Stimulated activated naive CD4-positive, alpha-beta T cell (primary cell): Measurements from ENCODE around the gene IL27RA.

Experiments used
- DNase-seq, 6 experiments: peaks; one replicate each; lab custom pipeline; 2025; lab: John Stamatoyannopoulos, UW

IL27RA gene

DNA sequence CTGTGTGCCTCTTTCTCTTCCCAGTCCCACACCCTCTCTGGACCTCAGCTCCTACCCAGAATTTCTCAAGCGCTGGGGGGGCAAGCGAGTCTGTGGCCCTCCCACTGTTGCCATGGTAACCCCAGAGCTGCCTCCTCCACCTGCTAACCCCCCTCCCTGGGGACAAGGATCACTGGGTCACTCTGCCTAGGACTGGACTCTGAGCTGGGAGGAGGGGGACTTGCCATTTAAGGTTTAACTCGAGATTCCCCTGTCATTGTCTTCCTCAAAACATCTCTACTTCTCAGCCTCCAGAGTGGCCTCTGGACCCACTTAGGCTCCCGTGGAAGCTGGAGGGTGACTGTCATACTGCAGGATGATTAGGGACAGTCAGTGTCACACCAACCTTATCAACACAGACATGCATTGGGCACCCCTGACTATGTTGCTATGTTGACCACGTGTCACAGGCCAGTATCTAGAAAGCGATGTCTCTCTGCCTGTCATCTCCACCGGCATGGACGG is 28.1 kb downstream of the IL27RA start:
- DNase-seq, result no peak

DNA sequence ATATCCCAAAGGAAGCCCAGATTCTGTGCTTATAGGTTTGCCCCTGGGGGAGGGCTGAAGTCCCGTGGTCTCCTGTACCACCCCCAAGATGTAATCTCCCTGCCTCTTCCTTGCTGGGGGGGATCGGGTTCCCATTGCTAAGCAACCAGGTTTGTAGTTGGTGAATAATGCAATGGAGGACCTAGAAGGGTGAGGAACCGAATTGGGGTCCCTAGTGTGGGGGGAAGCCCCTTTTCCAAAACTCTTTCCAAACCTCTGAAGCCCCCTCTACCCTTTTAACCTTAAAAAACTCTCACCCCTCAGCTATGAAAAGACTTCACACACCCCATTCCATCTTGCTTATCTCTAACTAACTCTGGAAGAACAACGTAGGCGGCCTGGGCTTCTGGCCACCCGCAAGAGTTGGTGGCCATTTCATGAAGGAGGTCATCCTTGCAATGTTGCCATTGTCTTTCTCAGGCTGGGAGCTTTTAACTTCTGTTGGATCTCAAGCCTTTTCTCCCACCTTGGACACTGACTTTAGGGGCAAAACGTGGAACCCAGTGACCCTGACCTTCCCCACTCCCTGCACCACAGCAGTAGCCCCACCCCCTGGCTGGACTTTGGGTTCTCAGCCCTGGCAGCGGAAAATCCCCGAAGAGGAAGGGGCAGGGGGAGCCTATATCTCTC is 29.7 kb downstream of the IL27RA start:
- no peak for DNase-seq

DNA sequence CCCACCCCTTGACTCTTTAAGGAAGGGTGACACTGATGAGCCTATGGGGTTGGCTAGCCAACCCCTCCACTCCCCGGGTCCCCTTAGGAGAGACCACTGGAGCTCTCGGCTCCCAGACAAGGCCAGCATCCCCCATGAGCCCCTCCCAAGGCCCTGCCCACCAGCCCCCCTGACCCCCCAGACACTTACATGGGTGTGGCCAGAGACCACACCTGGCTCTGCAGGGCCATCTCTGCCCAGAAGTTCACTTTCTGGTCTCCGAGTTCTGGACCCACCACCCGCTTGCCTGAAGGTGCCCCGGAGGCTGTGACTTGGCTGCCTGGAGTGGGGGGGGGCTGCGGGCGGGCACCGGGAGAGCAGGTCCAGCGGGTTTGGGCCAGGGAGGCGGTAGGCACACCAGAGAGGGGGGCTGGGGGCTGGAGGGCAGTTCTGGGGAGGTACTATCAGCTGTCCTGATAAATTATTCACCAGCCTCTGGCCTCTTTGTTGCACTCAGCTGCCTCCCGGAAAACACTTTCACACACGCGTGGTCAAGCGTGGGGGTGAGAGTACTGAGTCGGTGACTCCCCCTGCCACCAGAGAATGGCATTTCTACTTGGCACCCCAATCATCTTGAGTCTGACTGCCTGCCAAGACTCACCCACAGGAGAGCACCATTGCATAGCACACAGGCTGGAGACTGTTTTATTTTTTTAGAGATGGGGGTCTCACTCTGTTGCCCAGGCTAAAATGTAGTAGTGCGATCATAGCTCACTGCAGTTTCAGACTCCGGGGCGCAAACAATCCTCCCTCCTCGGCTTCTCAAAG is 30.4 kb downstream of the IL27RA start, which contains the start of gene PALM3:
Gene PALM3 (minus strand): TSS at position 326 of the 807 bp plus-strand sequence. CDS start 96 bp downstream, at position 230.
- DNase-seq, result no peak

DNA sequence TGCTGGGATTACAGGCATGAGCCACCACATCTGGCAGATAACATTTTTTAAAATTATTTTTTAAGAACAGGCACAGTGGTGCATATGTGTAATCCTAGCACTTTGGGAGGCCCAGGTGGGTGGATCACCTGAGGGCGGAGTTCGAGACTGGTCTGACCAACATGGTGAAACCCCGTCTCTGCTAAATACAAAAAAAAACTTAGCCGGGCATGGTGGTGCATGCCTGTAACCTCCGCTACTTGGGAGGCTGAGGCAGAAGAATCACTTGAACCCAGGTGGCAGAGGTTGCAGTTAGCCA is 30.9 kb downstream of the IL27RA start:
- DNase-seq, result no peak

DNA sequence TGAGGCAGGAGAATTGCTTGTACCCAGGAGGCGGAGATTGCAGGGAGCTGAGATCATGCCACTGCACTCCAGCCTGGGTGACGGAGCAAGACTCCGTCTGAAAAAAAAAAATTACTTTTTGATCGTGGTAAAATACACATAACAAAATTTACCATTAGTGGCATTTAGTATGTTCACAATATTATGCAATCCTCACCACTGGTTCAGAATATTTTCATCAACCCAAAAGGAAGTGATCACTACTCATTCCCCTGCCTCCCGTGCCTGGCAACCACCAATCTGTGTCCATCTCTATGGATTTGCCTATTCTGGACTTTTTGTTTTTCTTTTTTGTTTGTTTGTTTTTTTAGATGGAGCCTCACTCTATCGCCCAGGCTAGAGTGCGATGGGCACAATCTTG is 31.5 kb downstream of the IL27RA start:
- DNase-seq, result no peak

DNA sequence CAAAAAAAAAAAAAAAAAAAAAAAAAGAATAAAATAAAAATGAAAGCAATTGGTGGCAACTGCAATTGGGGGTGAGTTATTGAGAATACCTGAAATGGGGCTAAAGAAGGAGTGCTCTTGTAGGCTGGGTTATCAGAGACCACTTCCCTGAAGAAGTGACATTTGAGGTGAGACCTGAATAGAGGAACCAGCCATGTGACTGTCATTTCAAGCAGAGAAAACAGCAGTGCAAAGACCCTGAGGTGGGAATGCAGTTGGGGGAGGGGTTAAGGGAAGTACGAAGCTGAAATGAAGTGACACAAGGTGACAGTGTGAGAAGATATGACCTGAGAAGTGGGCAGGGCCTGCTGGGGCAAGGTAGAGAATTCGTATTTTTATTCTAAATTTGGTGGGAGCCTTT is 34.6 kb downstream of the IL27RA start:
- no peak for DNase-seq

DNA sequence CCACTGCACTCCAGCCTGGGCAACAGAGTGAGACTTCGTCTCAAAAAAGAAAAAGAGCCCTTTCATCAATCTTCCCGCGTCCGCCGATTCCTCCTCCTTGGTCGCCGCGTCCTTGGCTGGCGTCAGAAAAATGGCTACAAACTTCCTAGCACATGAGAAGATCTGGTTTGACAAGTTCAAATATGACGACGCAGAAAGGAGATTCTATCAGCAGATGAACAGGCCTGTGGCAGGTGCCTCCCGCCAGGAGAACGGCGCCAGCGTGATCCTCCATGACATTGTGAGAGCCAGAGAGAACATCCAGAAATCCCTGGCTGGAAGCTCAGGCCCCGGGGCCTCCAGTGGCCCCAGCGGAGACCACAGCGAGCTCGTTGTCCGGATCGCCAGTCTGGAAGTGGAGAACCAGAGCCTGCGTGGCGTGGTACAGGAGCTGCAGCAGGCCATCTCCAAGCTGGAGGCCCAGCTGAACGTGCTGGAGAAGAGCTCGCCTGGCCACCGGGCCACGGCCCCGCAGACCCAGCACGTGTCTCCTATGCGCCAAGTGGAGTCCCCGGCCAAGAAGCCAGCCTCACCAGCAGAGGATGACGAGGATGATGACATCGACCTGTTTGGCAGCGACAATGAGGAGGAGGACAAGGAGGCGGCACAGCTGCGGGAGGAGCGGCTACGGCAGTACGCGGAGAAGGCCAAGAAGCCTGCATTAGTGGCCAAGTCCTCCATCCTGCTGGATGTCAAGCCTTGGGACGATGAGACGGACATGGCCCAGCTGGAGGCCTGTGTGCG is 38.9 kb downstream of the IL27RA start:
- no peak for DNase-seq

DNA sequence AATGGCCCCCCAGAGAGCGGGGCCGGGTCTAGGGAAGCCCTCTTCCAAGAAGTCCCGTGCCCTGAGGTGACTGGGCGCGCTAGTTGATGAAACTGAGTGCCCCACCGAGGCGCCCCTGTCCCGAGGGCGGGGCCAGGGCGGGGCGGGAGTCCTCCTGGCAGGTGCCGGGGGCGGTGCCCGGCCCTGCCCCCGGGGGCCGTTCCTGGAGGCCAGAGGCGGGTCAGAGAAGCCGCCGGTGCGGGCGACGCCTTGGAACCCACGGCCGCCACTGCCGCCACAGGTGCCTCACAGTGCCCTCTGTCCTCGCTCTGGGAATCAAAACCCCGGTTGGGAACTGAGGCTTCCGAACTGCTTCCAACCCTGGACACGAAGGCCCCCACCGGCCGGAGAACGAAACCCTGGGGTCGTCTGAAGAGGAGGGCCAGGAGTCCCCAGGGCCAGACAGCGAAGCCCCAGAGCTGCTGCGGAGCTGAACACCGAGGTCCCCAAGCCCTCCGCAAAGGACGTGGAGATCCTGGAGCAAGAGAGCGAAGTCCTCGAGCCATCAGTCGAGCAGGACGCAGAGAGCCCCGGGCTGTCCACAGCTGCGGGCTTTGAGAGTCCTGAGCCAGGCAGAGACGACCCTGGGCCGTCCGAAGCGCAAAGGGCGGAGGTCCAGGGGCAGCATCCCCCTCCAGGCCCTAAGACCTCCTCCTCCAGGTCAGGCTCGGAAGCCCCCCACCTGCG is 41.1 kb downstream of the IL27RA start, which contains the start of gene MISP3:
Gene MISP3 (plus strand): TSS at position 252 of the 726 bp plus-strand sequence. CDS start 524 bp downstream, outside the sequence.
- DNase-seq, result peak in 2 of 6 experiments; percentile 16 to 43

DNA sequence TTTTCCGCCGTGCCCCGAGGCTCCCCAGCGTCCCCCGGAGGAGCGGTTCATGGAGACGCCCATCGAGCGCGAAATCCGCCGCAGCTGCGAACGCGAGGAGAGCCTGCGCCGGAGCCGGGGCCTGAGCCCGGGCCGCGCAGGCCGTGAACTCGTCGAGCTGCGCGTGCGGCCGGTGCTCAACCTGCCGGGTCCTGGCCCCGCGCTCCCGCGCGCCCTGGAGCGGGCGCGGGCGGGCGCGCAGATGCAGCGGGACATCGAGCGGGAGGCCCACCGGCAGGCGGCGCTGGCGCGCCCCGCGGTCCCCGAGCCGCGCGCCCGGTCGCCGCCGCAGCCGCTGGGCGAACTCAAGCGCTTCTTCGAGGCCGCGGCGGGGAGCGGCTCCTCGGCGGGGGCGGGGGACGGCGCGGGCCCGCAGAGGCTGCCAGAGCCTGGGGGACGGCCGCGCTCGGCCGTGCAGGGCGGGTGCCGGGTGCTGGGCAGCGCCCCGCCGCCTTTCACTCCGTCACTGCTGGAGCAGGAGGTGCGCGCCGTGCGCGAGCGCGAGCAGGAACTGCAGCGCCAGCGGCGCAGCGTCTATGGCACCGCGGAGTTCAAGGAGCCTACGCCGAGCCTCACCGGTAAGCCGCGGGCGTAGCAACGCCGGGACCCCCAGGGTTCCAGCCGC is 41.8 kb downstream of the IL27RA start:
- DNase-seq, result peak; percentile 62 to 93 (median 82)

DNA sequence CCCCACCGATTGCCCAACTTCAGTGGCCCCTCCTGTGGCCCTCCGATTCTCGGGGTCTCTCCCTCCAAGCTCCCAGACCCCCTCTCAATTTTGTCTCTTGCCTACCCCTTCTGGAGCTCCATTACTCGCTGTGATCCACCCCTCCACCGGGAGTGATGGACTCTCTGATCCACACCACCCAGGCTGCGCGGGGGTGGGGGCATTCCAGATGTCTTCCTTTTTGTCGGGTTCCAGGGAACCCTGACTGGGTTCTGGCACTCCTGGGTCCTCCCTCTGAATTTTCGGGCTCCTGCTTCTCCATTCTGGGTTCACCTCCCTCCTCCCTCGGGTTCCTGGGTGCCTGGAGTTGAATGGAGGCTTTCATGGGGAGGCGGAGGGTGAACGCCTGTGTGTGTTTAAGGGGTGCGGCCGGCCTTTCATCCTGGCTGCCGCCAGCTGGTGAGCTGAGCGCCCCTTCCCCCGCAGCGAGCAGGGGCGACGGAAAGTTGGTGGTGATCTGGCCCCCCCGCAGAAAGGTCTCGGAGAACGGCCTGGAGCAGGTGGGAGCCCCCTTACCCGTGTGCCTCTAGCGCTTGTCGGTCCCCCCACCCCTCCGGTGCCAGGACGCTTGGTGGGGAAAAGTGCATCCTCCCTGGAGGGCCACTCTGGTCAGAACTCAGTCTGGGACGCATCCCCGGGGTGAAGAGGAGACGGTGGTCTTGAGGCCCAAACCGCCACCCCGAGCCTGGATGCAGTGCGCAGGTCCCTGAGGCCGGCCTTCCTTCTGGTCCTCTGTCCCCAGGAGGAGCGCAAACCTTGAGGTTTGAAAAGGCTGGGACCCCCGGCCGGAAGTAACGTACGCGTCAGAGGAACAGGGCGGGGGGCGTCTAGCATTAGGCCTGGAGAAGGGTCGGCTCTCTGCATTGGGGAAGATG is 42.6 kb downstream of the IL27RA start:
- peak in 2 of 6 experiments; percentile 44 to 68 for DNase-seq

DNA sequence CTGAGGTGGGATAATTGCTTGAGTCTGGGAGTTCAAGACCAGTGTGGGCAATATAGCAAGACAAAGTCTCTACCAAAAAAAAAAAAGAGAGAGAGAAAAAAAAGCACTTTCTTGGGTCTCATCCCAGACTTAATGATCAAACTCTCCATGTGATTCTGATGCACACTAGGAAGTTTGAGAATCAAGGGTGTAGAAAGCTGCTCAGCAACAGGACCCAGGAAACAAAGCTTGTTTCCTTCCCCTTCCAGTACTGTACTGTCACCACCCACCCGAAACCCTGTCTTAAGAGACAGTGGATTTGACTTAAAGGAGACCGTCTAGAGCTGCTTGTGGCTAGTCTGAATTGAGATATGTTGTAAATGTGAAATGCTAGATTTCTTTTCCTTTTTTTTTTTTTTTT is 46.8 kb downstream of the IL27RA start:
- no peak for DNase-seq

DNA sequence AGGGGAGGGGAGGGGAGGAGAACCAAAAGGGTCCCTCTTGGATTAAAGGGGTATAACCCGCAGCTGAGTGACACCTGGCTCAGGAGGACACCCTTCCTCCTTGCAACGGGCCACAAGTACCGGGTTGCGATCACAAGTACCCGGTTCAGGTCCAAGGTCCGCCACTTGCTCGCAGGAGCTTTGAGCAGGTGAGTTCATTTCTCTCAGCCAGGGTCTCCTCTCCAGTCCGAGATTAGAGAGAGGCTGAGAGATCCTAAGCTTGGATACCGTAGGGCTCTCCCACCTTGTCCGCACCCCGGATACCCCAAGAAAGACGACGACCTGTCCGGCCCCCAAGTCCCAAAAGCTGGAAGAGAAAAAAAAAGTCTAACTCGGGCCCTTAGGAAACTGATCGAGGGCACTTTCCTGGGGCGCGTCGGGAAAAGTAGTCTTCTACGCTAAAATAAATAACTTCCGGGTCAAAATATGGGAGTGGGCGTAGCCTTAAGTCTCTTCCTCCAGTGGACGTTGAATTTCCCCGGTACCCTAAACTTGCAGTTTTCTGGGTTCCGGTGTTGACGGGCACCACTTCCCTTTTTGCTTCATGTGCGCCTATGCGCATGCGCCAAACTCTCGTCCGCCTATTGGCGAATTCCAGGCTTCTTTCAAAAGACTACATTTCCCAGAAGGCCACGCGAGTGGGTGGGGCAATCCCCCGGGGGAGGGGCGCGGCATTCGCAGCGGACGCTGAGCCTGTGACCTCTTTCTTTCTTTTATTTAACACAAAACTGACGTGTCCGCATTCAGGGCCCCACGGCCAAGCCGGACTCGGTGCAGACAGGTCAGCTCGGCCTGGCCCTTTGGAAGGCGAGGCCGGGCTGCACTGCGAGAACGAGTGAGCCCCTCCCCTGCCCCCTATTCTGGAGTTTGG is 49.6 kb downstream of the IL27RA start:
- peak; percentile 97 to 99 (median 99) for DNase-seq

DNA sequence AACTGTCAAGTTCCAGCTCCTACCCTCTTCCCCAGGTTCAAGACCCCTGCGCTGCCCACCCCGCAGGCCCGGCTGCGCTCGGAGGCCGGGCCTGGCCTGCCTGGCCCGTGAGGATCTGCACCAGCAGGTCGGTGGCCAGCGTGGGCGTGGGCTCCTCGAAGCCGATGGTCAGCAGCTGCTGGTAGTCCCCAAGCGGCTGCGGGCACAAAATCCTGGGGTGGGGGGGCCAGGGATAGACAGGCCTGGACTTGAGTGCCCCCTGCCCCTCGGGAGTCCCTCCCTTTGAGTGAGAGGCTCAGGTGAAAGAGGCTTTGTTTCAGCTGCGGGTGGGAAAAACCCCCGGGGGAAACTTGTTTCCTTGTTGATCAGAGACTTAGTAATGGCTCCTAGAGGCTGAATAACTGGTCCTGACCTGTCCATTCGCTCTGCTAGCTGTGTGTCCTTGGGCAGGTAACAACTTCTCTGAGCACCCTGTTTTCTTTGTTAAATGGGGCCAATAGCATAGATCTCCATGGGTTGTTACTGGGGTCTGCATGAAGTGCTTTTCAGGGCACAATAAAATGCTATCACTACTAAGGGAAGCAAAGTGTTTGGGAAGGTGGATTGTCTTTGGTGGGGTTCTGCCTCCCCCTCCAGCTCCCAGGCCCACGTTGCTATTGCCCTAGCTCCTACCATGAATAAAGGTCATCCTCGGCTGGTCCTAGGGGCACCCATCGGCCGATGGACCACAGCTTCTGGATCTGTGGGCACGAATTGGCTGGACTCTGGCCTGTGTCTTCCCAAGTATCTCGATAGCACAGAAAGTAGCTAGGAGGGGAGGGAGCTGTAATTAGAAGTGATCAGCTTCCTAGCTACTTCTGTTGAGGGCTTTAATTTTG is 50.5 kb downstream of the IL27RA start:
- peak in 3 of 6 experiments; percentile 21 to 41 (median 37) for DNase-seq

DNA sequence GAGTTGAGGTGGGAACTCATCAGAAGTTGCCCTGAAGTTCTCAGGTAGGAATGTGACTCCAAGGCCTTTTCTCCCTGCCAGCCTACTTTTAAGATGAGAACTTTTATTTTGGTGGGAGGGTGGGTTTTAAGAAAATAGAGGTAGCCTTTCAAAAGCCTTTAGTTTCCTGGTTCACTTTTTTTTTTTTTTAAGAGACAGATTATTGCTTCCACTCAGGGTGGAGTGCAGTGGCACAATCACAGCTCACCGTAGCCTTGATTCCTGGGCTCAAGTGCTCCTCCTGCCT is 51.1 kb downstream of the IL27RA start:
- DNase-seq, result no peak

DNA sequence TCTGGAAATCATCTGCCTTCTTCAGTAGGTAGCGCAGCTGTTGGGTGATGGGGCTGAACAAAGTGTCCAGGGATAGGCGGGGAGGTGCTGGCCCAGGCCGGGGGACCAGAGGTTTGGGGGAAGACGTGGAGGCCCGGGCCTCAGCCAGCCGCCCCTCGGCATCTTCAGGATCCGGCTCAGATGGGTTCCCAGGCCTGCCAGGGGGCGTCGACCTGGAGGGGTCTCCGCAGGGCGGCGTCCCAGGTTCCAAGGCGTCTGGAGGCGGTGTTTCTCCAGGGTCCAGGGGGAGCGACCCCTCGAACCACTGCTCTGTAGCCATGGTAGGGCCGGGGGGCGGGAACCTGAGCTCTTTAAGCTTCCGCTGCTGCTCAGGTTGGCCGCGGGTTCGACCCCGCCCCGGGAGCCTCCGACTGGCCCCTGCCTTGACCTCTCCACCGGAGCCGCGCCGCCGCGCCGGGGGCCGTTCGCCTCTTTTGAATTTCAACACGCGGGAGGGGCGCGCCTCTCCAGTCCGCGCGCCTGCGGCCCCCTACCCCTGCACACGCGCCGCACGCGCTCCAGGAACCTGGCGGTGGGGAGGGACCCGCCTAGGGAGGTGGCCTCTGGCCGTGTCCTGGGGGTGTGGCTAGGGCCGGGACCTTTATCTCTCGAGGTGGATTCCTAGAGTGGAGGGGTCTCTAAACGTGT is 53.9 kb downstream of the IL27RA start, which contains the start of gene C19orf67:
Gene C19orf67 (minus strand): TSS at position 475 of the 687 bp plus-strand sequence. CDS start 156 bp downstream, at position 319.
- no peak for DNase-seq

DNA sequence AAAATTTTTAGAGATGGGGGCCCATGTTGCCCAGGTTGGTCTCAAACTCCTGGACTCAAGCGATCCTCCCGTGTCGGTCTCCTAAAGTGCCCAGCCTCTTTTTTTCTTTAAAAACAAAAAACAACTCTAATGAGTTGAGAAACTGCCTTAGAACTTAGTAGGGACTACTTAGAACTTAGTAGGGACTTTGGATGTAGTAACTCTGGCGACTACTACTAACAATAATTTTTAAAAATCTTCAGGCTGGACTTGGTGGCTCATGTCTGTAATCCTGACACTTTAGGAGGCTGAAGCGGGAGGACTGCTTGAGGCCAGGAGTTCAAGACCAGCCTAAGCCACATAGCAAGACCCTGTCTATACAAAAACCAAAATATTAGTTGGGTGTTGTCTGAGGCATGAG is 54.5 kb downstream of the IL27RA start:
- DNase-seq, result no peak

DNA sequence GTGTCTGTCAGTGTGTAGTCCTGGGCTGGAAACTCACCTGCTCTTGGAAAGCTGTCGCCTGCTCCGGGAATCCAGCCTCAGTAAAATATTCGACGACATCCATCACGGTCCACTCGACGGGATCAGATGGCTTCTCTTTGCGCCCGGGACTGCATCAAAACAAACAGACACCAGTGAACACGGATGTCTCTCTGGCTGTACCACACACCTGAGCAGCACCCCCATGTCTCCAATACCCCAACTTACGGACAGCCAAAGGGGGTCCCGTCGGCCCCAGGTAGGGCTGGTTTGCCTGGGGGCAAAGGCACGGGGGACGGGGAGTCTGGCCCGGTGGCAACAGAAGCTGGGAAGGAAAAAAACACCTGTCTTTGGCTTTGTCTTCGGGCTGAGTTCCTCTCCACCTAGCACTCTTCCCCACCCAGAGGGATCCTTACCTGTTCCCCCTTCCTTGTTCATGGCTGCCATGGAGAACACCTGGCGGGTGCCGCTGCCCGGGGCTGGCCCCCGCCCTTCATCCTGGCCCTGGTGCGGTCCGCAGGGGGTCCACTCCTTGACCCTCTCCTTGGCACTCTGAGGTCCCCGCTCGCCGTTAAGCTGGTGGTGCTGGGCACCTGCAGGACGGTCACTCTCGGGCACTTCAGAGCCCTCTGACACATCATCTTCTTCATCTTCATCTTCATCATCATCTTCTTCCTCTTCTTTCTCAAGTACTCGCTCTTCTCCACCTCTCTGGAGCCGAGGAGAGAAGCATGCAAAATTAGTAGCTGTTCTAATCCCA is 57.3 kb downstream of the IL27RA start:
- DNase-seq, result no peak
